WTC11 (cell line): ENCODE data around the gene B4GALNT1. TPM values are rescaled to one million over a fixed set of nuclear protein-coding genes. Genes with fewer than 3 reads are reported as not detected.

Experiments
- ATAC-seq: fragments of 200-7000 bp; cut with Tn5 transposase; 2 replicates; pipeline ENCODE4 v1.10.0; 2021; ENCODE audit warnings: mild to moderate bottlenecking, moderate library complexity
- CTCF ChIA-PET: fragments of 300-600 bp; sonication (Branson Sonifier 250); formaldehyde crosslinking; loops from one replicate; lab custom pipeline; 2021; ENCODE audit warnings: antibody characterized with exemption; lab: Charles Lee
- POLR2A ChIA-PET: fragments of 350-600 bp; sonication (Branson Sonifier 250); formaldehyde crosslinking; loops from one replicate; lab custom pipeline; 2021; ENCODE audit warnings: antibody characterized with exemption; lab: Charles Lee
- DNase-seq: peaks from one replicate; pipeline ENCODE4 v3.0.0; 2021; ENCODE audit warnings: low spot score
- H3K27ac Mint-ChIP-seq: 2 replicates; pipeline ENCODE4 v1.8.0; 2021; ENCODE audit warnings: mixed read lengths
- H3K27me3 Mint-ChIP-seq: 2 replicates; pipeline ENCODE4 v1.8.0; 2021; ENCODE audit warnings: low read depth, mild to moderate bottlenecking, moderate library complexity, mixed read lengths
- H3K36me3 Mint-ChIP-seq: 2 replicates; pipeline ENCODE4 v1.8.0; 2021; ENCODE audit warnings: mixed read lengths
- H3K4me1 Mint-ChIP-seq: 2 replicates; pipeline ENCODE4 v1.8.0; 2022; ENCODE audit warnings: mixed read lengths
- H3K4me3 Mint-ChIP-seq: 2 replicates; pipeline ENCODE4 v1.8.0; 2021; ENCODE audit warnings: mild to moderate bottlenecking, moderate library complexity, mixed read lengths
- H3K9me3 Mint-ChIP-seq: 2 replicates; pipeline ENCODE4 v1.8.0; 2021; ENCODE audit warnings: mixed read lengths
- AFF4 ChIP-seq: sonication (generic); formaldehyde crosslinking; IDR thresholded peaks from 2 replicates; pipeline ENCODE4 v1.8.1; 2023; ENCODE audit warnings: mild to moderate bottlenecking, missing genetic modification reagents, borderline replicate concordance
- ARID4B ChIP-seq: sonication (generic); formaldehyde crosslinking; IDR thresholded peaks from 2 replicates; pipeline ENCODE4 v1.8.0; 2023; ENCODE audit warnings: missing genetic modification reagents, mild to moderate bottlenecking, borderline replicate concordance
- ATF3 ChIP-seq: sonication (generic); formaldehyde crosslinking; conservative IDR thresholded peaks from 2 replicates; pipeline ENCODE4 v1.8.1; 2022; ENCODE audit warnings: mild to moderate bottlenecking, missing genetic modification reagents
- CBFB ChIP-seq: sonication (generic); formaldehyde crosslinking; IDR thresholded peaks from 2 replicates; pipeline ENCODE4 v1.8.1; 2022; ENCODE audit warnings: mild to moderate bottlenecking, low read depth, missing genetic modification reagents
- ETV6 ChIP-seq: sonication (generic); formaldehyde crosslinking; IDR thresholded peaks from 2 replicates; pipeline ENCODE4 v1.8.1; 2022; ENCODE audit warnings: mild to moderate bottlenecking, missing genetic modification reagents
- JAZF1 ChIP-seq: fragments of 250-450 bp; sonication (Bioruptor Pico); IDR thresholded peaks from 2 replicates; pipeline ENCODE4 v1.9.0; 2021; ENCODE audit warnings: moderate library complexity, mild to moderate bottlenecking, inconsistent platforms
- NR1H2 ChIP-seq: sonication (generic); formaldehyde crosslinking; IDR thresholded peaks from 2 replicates; pipeline ENCODE4 v1.9.0; 2021; ENCODE audit warnings: mild to moderate bottlenecking, moderate library complexity, missing genetic modification reagents
- ZNF138 ChIP-seq: sonication (generic); formaldehyde crosslinking; conservative IDR thresholded peaks from 2 replicates; pipeline ENCODE4 v1.8.1; 2022; ENCODE audit warnings: mild to moderate bottlenecking, moderate library complexity, missing genetic modification reagents
- ZNF396 ChIP-seq: fragments of 250-450 bp; sonication (Bioruptor Pico); IDR thresholded peaks from 2 replicates; pipeline ENCODE4 v1.8.0; 2021; ENCODE audit warnings: mild to moderate bottlenecking, moderate library complexity, borderline replicate concordance
- total RNA-seq: library from RNA; stranded (reverse); gene quantifications from 3 replicates; pipeline ENCODE4 v1.2.3, GENCODE V29; 2021
- TF ChIP-seq, protein P1 (sequence below): sonication (generic); formaldehyde crosslinking; IDR thresholded peaks from 2 replicates; pipeline ENCODE4 v1.8.1; 2023; ENCODE audit warnings: mild to moderate bottlenecking, missing genetic modification reagents
- TF ChIP-seq, protein P2 (sequence below): sonication (generic); formaldehyde crosslinking; conservative IDR thresholded peaks from 2 replicates; pipeline ENCODE4 v1.8.1; 2023; ENCODE audit warnings: mild to moderate bottlenecking, low read depth, missing genetic modification reagents, moderate library complexity
- TF ChIP-seq, protein P3 (sequence below): sonication (generic); formaldehyde crosslinking; IDR thresholded peaks from 2 replicates; pipeline ENCODE4 v1.8.0; 2023; ENCODE audit warnings: mild to moderate bottlenecking, missing genetic modification reagents
- TF ChIP-seq, protein P4 (sequence below): fragments of 200-600 bp; IDR thresholded peaks from 2 replicates; pipeline ENCODE4 v1.8.0; 2022; ENCODE audit warnings: antibody characterized with exemption
- TF ChIP-seq, protein P5 (sequence below): fragments of 250-450 bp; sonication (Bioruptor Pico); conservative IDR thresholded peaks from 2 replicates; pipeline ENCODE4 v1.9.0; 2021; ENCODE audit warnings: mild to moderate bottlenecking

Gene B4GALNT1
- total RNA-seq, 1 experiment from 2014 or later: 1.2 TPM

- TF ChIP-seq, protein P1, sequence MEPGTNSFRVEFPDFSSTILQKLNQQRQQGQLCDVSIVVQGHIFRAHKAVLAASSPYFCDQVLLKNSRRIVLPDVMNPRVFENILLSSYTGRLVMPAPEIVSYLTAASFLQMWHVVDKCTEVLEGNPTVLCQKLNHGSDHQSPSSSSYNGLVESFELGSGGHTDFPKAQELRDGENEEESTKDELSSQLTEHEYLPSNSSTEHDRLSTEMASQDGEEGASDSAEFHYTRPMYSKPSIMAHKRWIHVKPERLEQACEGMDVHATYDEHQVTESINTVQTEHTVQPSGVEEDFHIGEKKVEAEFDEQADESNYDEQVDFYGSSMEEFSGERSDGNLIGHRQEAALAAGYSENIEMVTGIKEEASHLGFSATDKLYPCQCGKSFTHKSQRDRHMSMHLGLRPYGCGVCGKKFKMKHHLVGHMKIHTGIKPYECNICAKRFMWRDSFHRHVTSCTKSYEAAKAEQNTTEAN: no peak
- TF ChIP-seq, protein P2, sequence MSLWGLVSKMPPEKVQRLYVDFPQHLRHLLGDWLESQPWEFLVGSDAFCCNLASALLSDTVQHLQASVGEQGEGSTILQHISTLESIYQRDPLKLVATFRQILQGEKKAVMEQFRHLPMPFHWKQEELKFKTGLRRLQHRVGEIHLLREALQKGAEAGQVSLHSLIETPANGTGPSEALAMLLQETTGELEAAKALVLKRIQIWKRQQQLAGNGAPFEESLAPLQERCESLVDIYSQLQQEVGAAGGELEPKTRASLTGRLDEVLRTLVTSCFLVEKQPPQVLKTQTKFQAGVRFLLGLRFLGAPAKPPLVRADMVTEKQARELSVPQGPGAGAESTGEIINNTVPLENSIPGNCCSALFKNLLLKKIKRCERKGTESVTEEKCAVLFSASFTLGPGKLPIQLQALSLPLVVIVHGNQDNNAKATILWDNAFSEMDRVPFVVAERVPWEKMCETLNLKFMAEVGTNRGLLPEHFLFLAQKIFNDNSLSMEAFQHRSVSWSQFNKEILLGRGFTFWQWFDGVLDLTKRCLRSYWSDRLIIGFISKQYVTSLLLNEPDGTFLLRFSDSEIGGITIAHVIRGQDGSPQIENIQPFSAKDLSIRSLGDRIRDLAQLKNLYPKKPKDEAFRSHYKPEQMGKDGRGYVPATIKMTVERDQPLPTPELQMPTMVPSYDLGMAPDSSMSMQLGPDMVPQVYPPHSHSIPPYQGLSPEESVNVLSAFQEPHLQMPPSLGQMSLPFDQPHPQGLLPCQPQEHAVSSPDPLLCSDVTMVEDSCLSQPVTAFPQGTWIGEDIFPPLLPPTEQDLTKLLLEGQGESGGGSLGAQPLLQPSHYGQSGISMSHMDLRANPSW (CRISPR knock-in tag): no peak
- TF ChIP-seq ZNF396 (CRISPR knock-in tag) (no peak), ARID4B (no peak)
- TF ChIP-seq, protein P3, sequence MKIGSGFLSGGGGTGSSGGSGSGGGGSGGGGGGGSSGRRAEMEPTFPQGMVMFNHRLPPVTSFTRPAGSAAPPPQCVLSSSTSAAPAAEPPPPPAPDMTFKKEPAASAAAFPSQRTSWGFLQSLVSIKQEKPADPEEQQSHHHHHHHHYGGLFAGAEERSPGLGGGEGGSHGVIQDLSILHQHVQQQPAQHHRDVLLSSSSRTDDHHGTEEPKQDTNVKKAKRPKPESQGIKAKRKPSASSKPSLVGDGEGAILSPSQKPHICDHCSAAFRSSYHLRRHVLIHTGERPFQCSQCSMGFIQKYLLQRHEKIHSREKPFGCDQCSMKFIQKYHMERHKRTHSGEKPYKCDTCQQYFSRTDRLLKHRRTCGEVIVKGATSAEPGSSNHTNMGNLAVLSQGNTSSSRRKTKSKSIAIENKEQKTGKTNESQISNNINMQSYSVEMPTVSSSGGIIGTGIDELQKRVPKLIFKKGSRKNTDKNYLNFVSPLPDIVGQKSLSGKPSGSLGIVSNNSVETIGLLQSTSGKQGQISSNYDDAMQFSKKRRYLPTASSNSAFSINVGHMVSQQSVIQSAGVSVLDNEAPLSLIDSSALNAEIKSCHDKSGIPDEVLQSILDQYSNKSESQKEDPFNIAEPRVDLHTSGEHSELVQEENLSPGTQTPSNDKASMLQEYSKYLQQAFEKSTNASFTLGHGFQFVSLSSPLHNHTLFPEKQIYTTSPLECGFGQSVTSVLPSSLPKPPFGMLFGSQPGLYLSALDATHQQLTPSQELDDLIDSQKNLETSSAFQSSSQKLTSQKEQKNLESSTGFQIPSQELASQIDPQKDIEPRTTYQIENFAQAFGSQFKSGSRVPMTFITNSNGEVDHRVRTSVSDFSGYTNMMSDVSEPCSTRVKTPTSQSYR (CRISPR knock-in tag): peak; percentile 16; the same call in 1 of the 2 replicates
- TF ChIP-seq, protein P4, sequence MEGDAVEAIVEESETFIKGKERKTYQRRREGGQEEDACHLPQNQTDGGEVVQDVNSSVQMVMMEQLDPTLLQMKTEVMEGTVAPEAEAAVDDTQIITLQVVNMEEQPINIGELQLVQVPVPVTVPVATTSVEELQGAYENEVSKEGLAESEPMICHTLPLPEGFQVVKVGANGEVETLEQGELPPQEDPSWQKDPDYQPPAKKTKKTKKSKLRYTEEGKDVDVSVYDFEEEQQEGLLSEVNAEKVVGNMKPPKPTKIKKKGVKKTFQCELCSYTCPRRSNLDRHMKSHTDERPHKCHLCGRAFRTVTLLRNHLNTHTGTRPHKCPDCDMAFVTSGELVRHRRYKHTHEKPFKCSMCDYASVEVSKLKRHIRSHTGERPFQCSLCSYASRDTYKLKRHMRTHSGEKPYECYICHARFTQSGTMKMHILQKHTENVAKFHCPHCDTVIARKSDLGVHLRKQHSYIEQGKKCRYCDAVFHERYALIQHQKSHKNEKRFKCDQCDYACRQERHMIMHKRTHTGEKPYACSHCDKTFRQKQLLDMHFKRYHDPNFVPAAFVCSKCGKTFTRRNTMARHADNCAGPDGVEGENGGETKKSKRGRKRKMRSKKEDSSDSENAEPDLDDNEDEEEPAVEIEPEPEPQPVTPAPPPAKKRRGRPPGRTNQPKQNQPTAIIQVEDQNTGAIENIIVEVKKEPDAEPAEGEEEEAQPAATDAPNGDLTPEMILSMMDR: no peak
These were observed 29.1 kb downstream of the B4GALNT1 start (continued) for GRCh38 chr12:57603815-57604453.

DNA sequence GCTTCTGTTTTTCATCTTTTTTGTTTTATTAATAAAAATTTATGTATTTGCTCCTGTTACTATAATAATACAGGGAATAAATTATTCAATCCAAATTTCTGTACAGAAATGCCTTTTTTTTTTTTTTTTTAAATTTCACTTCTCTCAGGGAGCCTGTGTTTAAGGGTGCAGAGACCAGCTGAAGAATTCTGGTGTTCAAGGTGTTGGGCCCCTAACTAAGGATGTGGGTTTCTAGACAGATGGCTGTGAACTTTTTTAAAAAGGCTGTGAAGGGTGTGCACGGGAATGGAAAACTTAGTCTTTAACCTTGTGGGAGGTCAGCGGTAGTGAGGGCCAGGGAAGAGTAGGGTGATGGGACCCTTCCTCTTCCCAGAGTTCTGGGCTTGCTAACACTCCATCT lies 29.7 kb downstream of the B4GALNT1 start:
- H3K27me3 Mint-ChIP-seq: no peaks in the 10 kb centered on the region
- TF ChIP-seq ATF3 (CRISPR knock-in tag) (no peak), AFF4 (CRISPR knock-in tag) (no peak), ETV6 (CRISPR knock-in tag) (no peak), CBFB (CRISPR knock-in tag) (no peak), JAZF1 (CRISPR knock-in tag) (no peak), NR1H2 (CRISPR knock-in tag) (no peak), ZNF138 (CRISPR knock-in tag) (no peak)
- TF ChIP-seq, protein P5, sequence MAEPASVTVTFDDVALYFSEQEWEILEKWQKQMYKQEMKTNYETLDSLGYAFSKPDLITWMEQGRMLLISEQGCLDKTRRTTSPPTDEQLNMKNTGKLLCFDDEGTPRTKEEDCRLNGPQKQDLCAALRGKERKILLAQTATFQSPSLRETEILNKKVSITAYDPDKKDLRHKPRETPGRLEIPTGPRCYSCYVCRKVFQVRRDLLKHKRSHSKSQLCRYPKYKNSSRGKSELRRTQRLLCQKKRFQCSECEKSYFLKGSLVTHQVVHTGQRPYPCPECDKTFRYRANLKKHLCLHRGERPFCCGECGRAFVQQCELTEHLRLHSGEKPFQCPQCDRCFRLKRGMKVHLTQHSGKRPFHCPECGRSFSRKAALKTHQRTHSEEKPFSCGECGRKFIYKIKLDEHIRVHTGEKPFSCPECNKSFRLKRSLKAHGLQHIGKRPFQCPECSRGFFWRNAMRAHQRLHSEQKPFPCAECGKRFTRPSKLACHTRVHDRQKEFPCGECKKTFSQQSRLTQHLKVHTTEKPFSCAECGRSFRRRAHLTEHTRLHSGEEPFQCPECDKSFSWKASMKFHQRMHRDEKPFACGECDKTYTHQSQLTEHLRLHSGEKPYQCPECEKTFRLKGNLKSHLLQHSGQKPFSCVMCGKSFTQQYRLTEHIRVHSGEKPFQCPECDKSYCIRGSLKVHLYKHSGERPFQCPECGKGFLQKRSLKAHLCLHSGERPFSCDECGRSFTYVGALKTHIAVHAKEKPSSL (CRISPR knock-in tag): no peak

More for the DNA sequence above, 29.7 kb downstream of the B4GALNT1 start:
- no peak for ATAC-seq
- Mint-ChIP-seq H3K4me1 (peaks cover 20% of the 10 kb centered on the region), H3K27ac (peak overlapping the region; percentile 93), H3K36me3 (peaks cover 27% of the 10 kb centered on the region), H3K9me3 (no peaks in the 10 kb centered on the region), H3K4me3 (peak overlapping the region; percentile 85)
- CTCF ChIA-PET: interaction anchor here (0.8 to 1.7 kb wide), 9 partner anchors 12 to 144 kb away, joined by 3 to 16 read pairs (median 5); partner anchors contain the start of genes B4GALNT1, DDIT3, GLI1 and PIP4K2C
- no peak for DNase-seq
- POLR2A ChIA-PET: interaction anchor here (0.5 to 1.4 kb wide), 5 partner anchors 11 to 99 kb away, joined by 3 to 7 read pairs (median 3); partner anchors contain the start of genes B4GALNT1 and OS9
